HG03103 (cell line): ENCODE data around the gene PANX3.
A peak's percentile ranks its signal among the peaks of the same experiment; 100 is the strongest.

Source experiments
- ATAC-seq: cut with Tn5 transposase; IDR thresholded peaks from one replicate; pipeline ENCODE4 v1.9.1; 2021; ENCODE audit warnings: low read depth; ENCODE audit not compliant: unreplicated experiment

Gene PANX3

GRCh38 chr11:124612567-124613246 is 1.5 kb downstream of the PANX3 start:
- ATAC-seq: no peak

- ATAC-seq: no peak
These were observed 7.6 kb downstream of the PANX3 start for GRCh38 chr11:124618863-124619262.

- ATAC-seq: peak; percentile 98
These were observed 11.6 kb downstream of the PANX3 start, which contains the start of gene TBRG1 for GRCh38 chr11:124622531-124623451. TSS of gene TBRG1 (plus strand) at chr11:124622864. CDS start at chr11:124623084, 220 bp downstream.

- ATAC-seq: no peak
These were observed 12.8 kb downstream of the PANX3 start for GRCh38 chr11:124623861-124624525.

GRCh38 chr11:124625504-124626168 is 14.4 kb downstream of the PANX3 start:
- ATAC-seq: no peak

- no peak for ATAC-seq
These were observed 16.3 kb downstream of the PANX3 start for GRCh38 chr11:124627546-124627945.

- no peak for ATAC-seq
These were observed 18.7 kb downstream of the PANX3 start for GRCh38 chr11:124629961-124630360.

- no peak for ATAC-seq
These were observed 22.1 kb downstream of the PANX3 start for GRCh38 chr11:124633355-124633754.

- ATAC-seq: no peak
These were observed 24.7 kb downstream of the PANX3 start for GRCh38 chr11:124635932-124636331.

- no peak for ATAC-seq
These were observed 27.3 kb downstream of the PANX3 start for GRCh38 chr11:124638500-124638899.

GRCh38 chr11:124639186-124639585 is 28.0 kb downstream of the PANX3 start:
- ATAC-seq: no peak

- ATAC-seq: no peak
These were observed 29.4 kb downstream of the PANX3 start for GRCh38 chr11:124640666-124641065.

- no peak for ATAC-seq
These were observed 31.4 kb downstream of the PANX3 start for GRCh38 chr11:124642628-124643027.

GRCh38 chr11:124643042-124643604 is 31.9 kb downstream of the PANX3 start:
- no peak for ATAC-seq

- ATAC-seq: no peak
These were observed 32.6 kb downstream of the PANX3 start for GRCh38 chr11:124643605-124644425.

GRCh38 chr11:124644426-124645280 is 33.4 kb downstream of the PANX3 start:
- no peak for ATAC-seq

- ATAC-seq: peak; percentile 58
These were observed 34.9 kb downstream of the PANX3 start for GRCh38 chr11:124646148-124646547.

GRCh38 chr11:124648610-124649009 is 37.4 kb downstream of the PANX3 start:
- ATAC-seq: no peak
